Ovary (tissue), 9 donors: ENCODE measurements around the gene TTC7B. TPM values are rescaled to one million over a fixed set of nuclear protein-coding genes. Genes with fewer than 3 reads are reported as not detected.

Source experiments
- DNase-seq, 5 donors: peaks; one replicate each; pipeline ENCODE4 v3.0.0-alpha.2; 2019 to 2020
- H3K27ac ChIP-seq, 2 donors: fragments of 200-600 bp; one replicate each; pipeline versions ENCODE4 v1.5.1 to v1.8.0; 2019 to 2022
- H3K27me3 ChIP-seq: fragments of 200-600 bp; one replicate; pipeline ENCODE4 v1.8.0; 2022
- H3K36me3 ChIP-seq: fragments of 200-600 bp; sonication (generic); one replicate; pipeline ENCODE4 v1.5.1; 2019
- H3K4me1 ChIP-seq: one replicate; pipeline ENCODE4 v1.8.1; 2013; ENCODE audit warnings: mild to moderate bottlenecking, moderate library complexity; ENCODE audit not compliant: insufficient read depth
- H3K4me3 ChIP-seq: fragments of 200-600 bp; sonication (generic); one replicate; pipeline ENCODE4 v1.5.1; 2017
- H3K9me3 ChIP-seq, 2 donors: fragments of 200-600 bp in 1 of 2; sonication (generic) in 1 of 2; one replicate each; pipeline versions ENCODE4 v1.5.1 to v1.8.1; 2013 to 2019; ENCODE audit warnings: mild to moderate bottlenecking in 1 of 2, moderate library complexity in 1 of 2
- EP300 ChIP-seq: sonication (generic); formaldehyde crosslinking; IDR thresholded peaks from one replicate; pipeline ENCODE4 v1.6.1; 2017; ENCODE audit warnings: antibody characterized with exemption
- POLR2A ChIP-seq: fragments of 450-650 bp; IDR thresholded peaks from one replicate; pipeline ENCODE4 v1.6.1; 2017; ENCODE audit warnings: antibody characterized with exemption, mild to moderate bottlenecking, moderate library complexity
- WGBS, 3 donors: extraction: QIAGEN DNeasy Blood & Tissue Kit in 1 of 3; methylation state at CpG; one replicate each; pipeline versions ENCODE4 v1.1.5 to v1.1.7; 2013 to 2017; 5-methylcytosine and 5-hydroxymethylcytosine counted together
- intact Hi-C, 4 donors: fragments of 100-400 bp; cut with DNase I; formaldehyde crosslinking; loops; one replicate each; pipeline versions ENCODE4 v1.11.0 to v1.15.1; 2022 to 2023
- polyA plus RNA-seq, 2 donors: library from polyadenylated mRNA; stranded (reverse); fragments of 200-250 nt in 1 of 2; fragments of 350-450 nt in 1 of 2; fragmentation: Illumina TruSeq in 1 of 2; extraction: RNeasy Lipid Tissue Mini Kit (QIAGEN cat#74804) in 1 of 2; gene quantifications; one replicate each; pipeline ENCODE4 v1.2.3, GENCODE V29; 2013 to 2014
- total RNA-seq, 7 donors: library from RNA; depleted of rRNA in 2 of 7; stranded (reverse); fragments of >200 nt in 2 of 7; fragmentation: NEBNext Ultra II Directional in 3 of 7; extraction: Animal tissue kit (Norgen Biotek cat#: 25700) in 3 of 7; gene quantifications; one replicate each; pipeline versions ENCODE4 v1.1.0 to v1.2.4, GENCODE V29; 2016 to 2023
- TF ChIP-seq, protein P1 (sequence below), 3 donors: fragments of 450-650 bp in 2 of 3; fragments of 200-600 bp in 1 of 3; IDR thresholded peaks; one replicate each; pipeline versions ENCODE4 v1.5.1 to v1.8.0; 2016 to 2022; ENCODE audit warnings: antibody characterized with exemption in 3 of 3, mild to moderate bottlenecking in 1 of 3
- donor health status: DM: no; HTN: no; CAD: no; lungs with moderate emphysema.
- donor health status: DM: no; HTN: no; CAD: no.
- donor health status: Bipolar disorder and iron deficiency.
- donor health status: DM: yes; HTN: yes; CAD: no.
- donor health status: DM: no; HTN: no; CAD: no.
- donor health status: DM: yes; HTN: yes; CAD: no.

TTC7B gene
- total and polyA plus RNA-seq, 9 donors, result 18.2 to 39.5 (median 34.2) TPM

DNA sequence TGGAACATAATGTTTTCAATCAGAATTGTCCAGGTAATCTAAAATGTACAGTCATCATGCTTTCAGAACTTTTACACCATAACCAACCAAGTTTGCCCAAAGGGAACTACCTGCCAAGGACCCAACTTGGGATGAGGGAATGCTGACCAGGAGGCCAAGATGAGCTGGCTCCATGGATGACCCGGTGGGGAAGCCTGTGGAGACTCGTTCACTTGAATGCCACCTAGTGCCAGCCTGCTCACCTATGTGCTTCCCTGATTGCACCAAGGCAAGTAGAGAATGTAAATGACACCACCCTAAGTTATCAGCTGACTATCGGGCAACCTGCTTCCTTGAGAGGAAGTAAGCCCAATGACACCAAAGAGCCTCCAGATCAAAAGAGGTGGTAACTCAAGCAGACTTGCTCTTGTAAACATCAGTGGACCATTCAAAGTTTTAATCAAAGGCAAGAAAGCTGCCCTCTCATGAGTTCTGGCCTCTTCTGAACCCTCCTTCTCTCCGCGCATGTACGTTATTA, 137.3 kb downstream of the TTC7B start:
- intact Hi-C loops, result no loop called here
- WGBS, 3 donors, result 96 to 99% (median 98%) methylated on average over 6 of the region's 6 CpGs
- H3K9me3 ChIP-seq, result no peaks in the 10 kb centered on the region
- TF ChIP-seq, protein P1, sequence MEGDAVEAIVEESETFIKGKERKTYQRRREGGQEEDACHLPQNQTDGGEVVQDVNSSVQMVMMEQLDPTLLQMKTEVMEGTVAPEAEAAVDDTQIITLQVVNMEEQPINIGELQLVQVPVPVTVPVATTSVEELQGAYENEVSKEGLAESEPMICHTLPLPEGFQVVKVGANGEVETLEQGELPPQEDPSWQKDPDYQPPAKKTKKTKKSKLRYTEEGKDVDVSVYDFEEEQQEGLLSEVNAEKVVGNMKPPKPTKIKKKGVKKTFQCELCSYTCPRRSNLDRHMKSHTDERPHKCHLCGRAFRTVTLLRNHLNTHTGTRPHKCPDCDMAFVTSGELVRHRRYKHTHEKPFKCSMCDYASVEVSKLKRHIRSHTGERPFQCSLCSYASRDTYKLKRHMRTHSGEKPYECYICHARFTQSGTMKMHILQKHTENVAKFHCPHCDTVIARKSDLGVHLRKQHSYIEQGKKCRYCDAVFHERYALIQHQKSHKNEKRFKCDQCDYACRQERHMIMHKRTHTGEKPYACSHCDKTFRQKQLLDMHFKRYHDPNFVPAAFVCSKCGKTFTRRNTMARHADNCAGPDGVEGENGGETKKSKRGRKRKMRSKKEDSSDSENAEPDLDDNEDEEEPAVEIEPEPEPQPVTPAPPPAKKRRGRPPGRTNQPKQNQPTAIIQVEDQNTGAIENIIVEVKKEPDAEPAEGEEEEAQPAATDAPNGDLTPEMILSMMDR (IDR thresholded peaks at IDR 0.05), result no peak
- no peak for TF ChIP-seq POLR2A
- TF ChIP-seq EP300, result no peak
- no peak overlapping the region for H3K4me3 ChIP-seq
- H3K27ac ChIP-seq, result no peak overlapping the region
- H3K4me1 ChIP-seq, result no peaks in the 10 kb centered on the region
- no peak for DNase-seq
- no peaks in the 10 kb centered on the region for H3K36me3 ChIP-seq
- H3K27me3 ChIP-seq, result no peaks in the 10 kb centered on the region

DNA sequence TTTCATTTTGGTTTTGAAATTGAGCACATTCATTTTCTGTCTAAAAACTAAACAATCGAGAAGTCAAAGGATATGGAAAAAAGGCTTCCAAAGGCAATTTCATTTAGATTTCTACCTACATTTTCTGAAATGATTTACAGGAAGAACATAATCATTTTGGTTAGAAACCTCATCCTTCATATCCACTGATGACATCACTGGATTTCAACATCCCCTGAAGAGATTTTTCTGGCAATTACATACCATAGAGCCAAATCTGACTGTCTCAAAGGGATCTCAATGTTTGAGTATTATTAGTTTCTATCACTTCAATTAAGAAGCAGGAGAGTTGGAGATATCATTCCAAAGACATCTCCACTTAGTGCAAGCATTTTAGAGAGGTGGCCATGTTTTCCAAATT, 137.8 kb downstream of the TTC7B start:
- H3K9me3 ChIP-seq, result no peaks in the 10 kb centered on the region
- no peaks in the 10 kb centered on the region for H3K27me3 ChIP-seq
- H3K27ac ChIP-seq, result no peak overlapping the region
- DNase-seq, result no peak
- WGBS, 3 donors, result 91 to 98% (median 98%) methylated on average over 1 of the region's 1 CpG
- intact Hi-C loops, result no loop called here
- TF ChIP-seq EP300 (no peak), POLR2A (no peak)
- TF ChIP-seq, protein P1 (IDR thresholded peaks at IDR 0.05), result no peak
- no peaks in the 10 kb centered on the region for H3K4me1 ChIP-seq
- H3K4me3 ChIP-seq, result no peak overlapping the region
- no peaks in the 10 kb centered on the region for H3K36me3 ChIP-seq

DNA sequence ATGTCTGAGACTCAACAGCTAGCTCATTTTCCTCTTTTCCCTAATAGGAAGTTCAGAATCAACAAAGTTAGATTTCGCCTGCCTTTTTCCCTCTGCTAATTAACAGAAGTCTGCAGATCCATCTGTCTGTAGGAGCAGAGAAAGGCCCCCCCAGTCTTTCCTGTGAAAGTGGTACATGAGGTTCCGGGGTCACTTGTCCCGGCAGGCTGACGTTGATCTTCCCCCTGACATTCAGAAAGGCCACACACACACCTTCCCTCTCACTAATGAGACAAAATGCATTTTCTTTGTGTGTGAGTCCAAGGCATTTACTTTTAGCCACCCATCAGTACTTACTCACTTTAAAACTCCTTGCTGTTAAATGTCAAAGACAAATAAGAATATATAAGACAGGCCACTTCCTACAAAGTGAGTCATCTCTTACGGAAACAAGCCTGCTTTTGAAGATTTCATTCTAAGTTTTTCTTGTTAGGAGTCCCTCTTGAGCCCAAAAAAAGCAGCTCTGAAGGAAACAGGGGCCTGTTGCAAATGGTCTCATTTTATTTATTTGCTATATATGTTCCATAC, 138.7 kb downstream of the TTC7B start:
- TF ChIP-seq EP300 (no peak), POLR2A (no peak)
- TF ChIP-seq, protein P1 (IDR thresholded peaks at IDR 0.05), result no peak
- H3K4me1 ChIP-seq, result no peaks in the 10 kb centered on the region
- H3K27me3 ChIP-seq, result no peaks in the 10 kb centered on the region
- intact Hi-C loops, result no loop called here
- no peak for DNase-seq
- no peaks in the 10 kb centered on the region for H3K36me3 ChIP-seq
- H3K4me3 ChIP-seq, result no peak overlapping the region
- no peak overlapping the region for H3K27ac ChIP-seq
- 65 to 70% (median 68%) methylated on average over 5 of the region's 5 CpGs for WGBS, 3 donors
- H3K9me3 ChIP-seq, result no peaks in the 10 kb centered on the region

DNA sequence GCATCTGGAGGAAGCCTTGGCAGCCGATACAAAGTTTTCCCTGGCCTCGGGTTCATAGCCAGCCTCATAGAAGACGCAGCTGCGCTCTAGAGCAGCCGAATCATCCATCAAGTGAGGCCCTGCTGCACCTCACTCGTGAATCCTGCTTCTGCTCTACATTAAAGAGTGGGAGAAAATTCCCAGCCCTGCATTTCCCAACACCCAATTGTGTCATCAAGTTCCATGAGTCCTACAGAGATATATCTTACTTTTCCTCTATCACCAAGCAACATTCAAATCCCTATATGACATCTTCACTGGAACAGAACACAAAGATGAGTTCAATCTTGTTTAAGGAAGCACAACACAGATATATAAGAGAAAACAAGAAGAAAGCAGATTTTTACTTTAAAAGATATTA, 139.3 kb downstream of the TTC7B start:
- Histone ChIP-seq H3K4me3 (no peak overlapping the region), H3K4me1 (no peaks in the 10 kb centered on the region), H3K36me3 (no peaks in the 10 kb centered on the region), H3K27me3 (no peaks in the 10 kb centered on the region), H3K27ac (no peak overlapping the region), H3K9me3 (no peaks in the 10 kb centered on the region)
- TF ChIP-seq EP300, result no peak
- TF ChIP-seq POLR2A, result no peak
- TF ChIP-seq, protein P1 (IDR thresholded peaks at IDR 0.05), result no peak
- DNase-seq, result no peak
- intact Hi-C loops, result no loop called here
- 91 to 93% (median 92%) methylated on average over 6 of the region's 6 CpGs for WGBS, 3 donors
